HAP-1 (cell line): Measurements from ENCODE around the gene UBE2C.

ENCODE experiments used
- DNase-seq, 2 experiments: peaks; one replicate each; pipeline ENCODE4 v3.0.0-alpha.2; 2016 to 2020; ENCODE audit warnings: low spot score in 2 of 2
- H3K27me3 ChIP-seq: fragments of 250-450 bp; sonication (Bioruptor Pico); 2 replicates; pipeline ENCODE4 v1.5.1; 2020; ENCODE audit warnings: low read depth, mild to moderate bottlenecking, moderate library complexity
- H3K36me3 ChIP-seq: fragments of 250-450 bp; sonication (Bioruptor Pico); replicated peaks from 2 replicates; pipeline ENCODE4 v1.5.1; 2020; ENCODE audit warnings: mild to moderate bottlenecking
- H3K4me1 ChIP-seq: fragments of 250-450 bp; sonication (Bioruptor Pico); 2 replicates; pipeline ENCODE4 v1.5.1; 2020; ENCODE audit warnings: mild to moderate bottlenecking
- H3K4me3 ChIP-seq: fragments of 250-450 bp; sonication (Bioruptor Pico); 2 replicates; pipeline ENCODE4 v1.5.1; 2020; ENCODE audit warnings: mild to moderate bottlenecking, moderate library complexity
- H3K9me3 ChIP-seq: fragments of 250-450 bp; sonication (Bioruptor Pico); 2 replicates; pipeline ENCODE4 v1.5.1; 2020; ENCODE audit warnings: mild to moderate bottlenecking, moderate library complexity
- in situ Hi-C: fragments of 300-500 bp; cut with MboI; formaldehyde crosslinking; loops from 3 replicates; pipeline ENCODE4 v1.14.3; 2020; ENCODE audit warnings: low sequenced_read_pairs, inconsistent platforms, mixed read lengths

Gene UBE2C

GRCh38 chr20:45866454-45866853 is 54.0 kb downstream of the UBE2C start:
- Histone ChIP-seq H3K36me3 (no peaks in the 10 kb centered on the region), H3K4me3 (no peak overlapping the region), H3K9me3 (no peaks in the 10 kb centered on the region), H3K27me3 (no peaks in the 10 kb centered on the region), H3K4me1 (peaks cover 12% of the 10 kb centered on the region)
- no peak for DNase-seq
- in situ Hi-C loops: no loop called here
